Measurements from ENCODE around the gene SERP2. TPM values are rescaled to one million over a fixed set of nuclear protein-coding genes. Genes with fewer than 3 reads are reported as not detected.

Gene SERP2
- total RNA-seq, 4 donors from 2014 or later = 0.27 to 1.8 TPM; not detected in 2

- WGBS, 2 donors = 87% methylated on average over 10 of the region's 10 CpGs
- intact Hi-C loops (cut with DNase I; ENCODE audit: low total_unique reads) = no loop called here
- no peak overlapping the region for H3K4me3 ChIP-seq (ENCODE audit: low read depth, poor library complexity, severe bottlenecking)
- DNase-seq (ENCODE audit: low spot score in 2 of 2) = no peak
- TF ChIP-seq CTCF (IDR thresholded peaks at IDR 0.05) = no peak
- TF ChIP-seq POLR2A (IDR thresholded peaks at IDR 0.05) = no peak
Observed at GRCh38 chr13:44416301-44416700, 42.7 kb downstream of the SERP2 start.

GRCh38 chr13:44416744-44417143, 43.1 kb downstream of the SERP2 start:
- no peak overlapping the region for H3K4me3 ChIP-seq (ENCODE audit: low read depth, poor library complexity, severe bottlenecking)
- 90 to 95% methylated on average over 6 of the region's 6 CpGs for WGBS, 2 donors
- DNase-seq (ENCODE audit: low spot score in 2 of 2) = no peak
- TF ChIP-seq CTCF (IDR thresholded peaks at IDR 0.05) (no peak), POLR2A (IDR thresholded peaks at IDR 0.05) (no peak)
- intact Hi-C loops (cut with DNase I; ENCODE audit: low total_unique reads) = no loop called here

GRCh38 chr13:44417446-44417845, 43.8 kb downstream of the SERP2 start:
- no peak for TF ChIP-seq POLR2A (IDR thresholded peaks at IDR 0.05)
- no peak for TF ChIP-seq CTCF (IDR thresholded peaks at IDR 0.05)
- DNase-seq (ENCODE audit: low spot score in 2 of 2) = peak in 1 of 2 donors; percentile 54
- intact Hi-C loops (cut with DNase I; ENCODE audit: low total_unique reads) = no loop called here
- H3K4me3 ChIP-seq (ENCODE audit: low read depth, poor library complexity, severe bottlenecking) = no peak overlapping the region
- 85 to 87% methylated on average over 8 of the region's 8 CpGs for WGBS, 2 donors

- no peak for TF ChIP-seq CTCF (IDR thresholded peaks at IDR 0.05)
- no peak for TF ChIP-seq POLR2A (IDR thresholded peaks at IDR 0.05)
- 79 to 85% methylated on average over 7 of the region's 7 CpGs for WGBS, 2 donors
- no peak overlapping the region for H3K4me3 ChIP-seq (ENCODE audit: low read depth, poor library complexity, severe bottlenecking)
- intact Hi-C loops (cut with DNase I; ENCODE audit: low total_unique reads) = no loop called here
- DNase-seq (ENCODE audit: low spot score in 2 of 2) = peak in 1 of 2 donors; percentile 46
Observed at GRCh38 chr13:44417876-44418275, 44.3 kb downstream of the SERP2 start.

- TF ChIP-seq CTCF (IDR thresholded peaks at IDR 0.05) (no peak), POLR2A (IDR thresholded peaks at IDR 0.05) (no peak)
- intact Hi-C loops (cut with DNase I; ENCODE audit: low total_unique reads) = no loop called here
- peak in 1 of 2 donors; percentile 75 for DNase-seq (ENCODE audit: low spot score in 2 of 2)
- WGBS, 2 donors = 76 to 78% methylated on average over 14 to 15 of the region's 15 CpGs
- no peak overlapping the region for H3K4me3 ChIP-seq (ENCODE audit: low read depth, poor library complexity, severe bottlenecking)
Observed at GRCh38 chr13:44420376-44421220, 47.0 kb downstream of the SERP2 start.
